22Rv1 (cell line): ENCODE results near the gene ROGDI.

Experiments used
- CTCF ChIP-seq: fragments of 450-650 bp; IDR thresholded peaks from 2 replicates; pipeline ENCODE4 v1.5.1; 2017; ENCODE audit warnings: mild to moderate bottlenecking
- ZFX ChIP-seq: fragments of 450-650 bp; IDR thresholded peaks from 2 replicates; pipeline ENCODE4 v1.6.1; 2017; ENCODE audit warnings: antibody characterized with exemption, borderline replicate concordance

GRCh38 chr16:4798456-4798855 lies 4.0 kb downstream of the ROGDI start:
- TF ChIP-seq CTCF (no peak), ZFX (no peak)
